Measurements from ENCODE around the gene HES1. TPM values are rescaled to one million over a fixed set of nuclear protein-coding genes. Genes with fewer than 3 reads are reported as not detected.

Gene HES1
- total and polyA plus RNA-seq, 4 donors: 5.3 to 12.5 (median 9.0) TPM

DNA sequence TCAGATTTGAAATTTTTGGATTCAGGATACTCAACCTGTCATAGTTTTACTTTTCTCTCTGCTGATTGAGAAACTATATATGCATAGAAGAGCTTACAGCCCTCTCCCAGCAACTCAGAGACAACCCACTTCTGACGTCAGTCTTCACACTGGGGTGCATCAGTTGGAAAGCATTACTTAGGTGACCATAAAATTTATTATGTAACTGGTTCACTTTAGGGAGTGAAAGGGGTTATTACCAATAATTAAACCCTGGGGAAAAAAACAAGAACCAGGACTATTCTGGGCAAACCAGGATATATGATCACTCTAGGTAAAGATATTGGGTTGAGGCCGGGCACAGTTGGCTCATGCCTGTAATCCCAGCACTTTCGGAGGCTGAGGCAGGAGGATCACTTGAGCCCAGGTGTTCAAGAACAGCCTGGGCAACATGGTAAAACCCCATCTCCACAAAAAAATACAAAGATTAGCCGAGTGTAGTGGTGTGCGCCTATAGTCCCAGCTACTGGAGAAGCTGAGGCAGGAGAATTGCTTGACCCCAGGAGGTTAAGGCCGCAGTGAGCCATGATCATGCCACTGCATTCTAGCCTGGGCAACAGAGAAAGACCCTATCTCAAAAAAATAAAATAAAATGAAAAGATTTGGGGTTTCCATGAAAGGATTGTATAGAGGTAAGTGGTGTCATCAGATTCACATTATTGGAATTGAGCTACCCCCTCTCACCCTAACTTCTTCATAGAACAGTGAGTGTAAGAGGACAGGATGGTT is 27.1 kb downstream of the HES1 start:
- H3K4me3 ChIP-seq (ENCODE audit: low read depth in 1 of 3, low read length in 3 of 3): no peak overlapping the region
- no peak overlapping the region for H3K27ac ChIP-seq (ENCODE audit: low read depth in 1 of 2, low read length in 2 of 2)
- H3K9me3 ChIP-seq (ENCODE audit: control insufficient read depth in 4 of 4, low read length in 3 of 4): no peaks in the 10 kb centered on the region
- H3K27me3 ChIP-seq (ENCODE audit: control insufficient read depth in 4 of 4, insufficient read depth in 4 of 4, low read length in 3 of 4): no peaks in the 10 kb centered on the region
- no peak overlapping the region for H3K9ac ChIP-seq (ENCODE audit: low read depth in 1 of 2, low read length in 2 of 2)
- no peak for DNase-seq (ENCODE audit: low spot score)
- peaks cover 0 to 5% (median 0%) of the 10 kb centered on the region in 4 donors for H3K4me1 ChIP-seq (ENCODE audit: control insufficient read depth in 4 of 4, insufficient read depth in 4 of 4, low read length in 3 of 4)
- TF ChIP-seq GABPA (IDR thresholded peaks at IDR 0.05 in 1 of 2, conservative IDR thresholded peaks at IDR 0.05 in 1 of 2) (no peak), RXRA (IDR thresholded peaks at IDR 0.05) (no peak), NR2F2 (IDR thresholded peaks at IDR 0.05) (no peak)
- TF ChIP-seq, protein P1, sequence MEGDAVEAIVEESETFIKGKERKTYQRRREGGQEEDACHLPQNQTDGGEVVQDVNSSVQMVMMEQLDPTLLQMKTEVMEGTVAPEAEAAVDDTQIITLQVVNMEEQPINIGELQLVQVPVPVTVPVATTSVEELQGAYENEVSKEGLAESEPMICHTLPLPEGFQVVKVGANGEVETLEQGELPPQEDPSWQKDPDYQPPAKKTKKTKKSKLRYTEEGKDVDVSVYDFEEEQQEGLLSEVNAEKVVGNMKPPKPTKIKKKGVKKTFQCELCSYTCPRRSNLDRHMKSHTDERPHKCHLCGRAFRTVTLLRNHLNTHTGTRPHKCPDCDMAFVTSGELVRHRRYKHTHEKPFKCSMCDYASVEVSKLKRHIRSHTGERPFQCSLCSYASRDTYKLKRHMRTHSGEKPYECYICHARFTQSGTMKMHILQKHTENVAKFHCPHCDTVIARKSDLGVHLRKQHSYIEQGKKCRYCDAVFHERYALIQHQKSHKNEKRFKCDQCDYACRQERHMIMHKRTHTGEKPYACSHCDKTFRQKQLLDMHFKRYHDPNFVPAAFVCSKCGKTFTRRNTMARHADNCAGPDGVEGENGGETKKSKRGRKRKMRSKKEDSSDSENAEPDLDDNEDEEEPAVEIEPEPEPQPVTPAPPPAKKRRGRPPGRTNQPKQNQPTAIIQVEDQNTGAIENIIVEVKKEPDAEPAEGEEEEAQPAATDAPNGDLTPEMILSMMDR (IDR thresholded peaks at IDR 0.05; ENCODE audit: low read depth, low read length, missing input control): no peak
- WGBS: 94% methylated on average over 6 of the region's 6 CpGs
- no peaks in the 10 kb centered on the region for H3K36me3 ChIP-seq (ENCODE audit: control insufficient read depth in 4 of 4, insufficient read depth in 3 of 4, low read depth in 1 of 4, low read length in 3 of 4)

DNA sequence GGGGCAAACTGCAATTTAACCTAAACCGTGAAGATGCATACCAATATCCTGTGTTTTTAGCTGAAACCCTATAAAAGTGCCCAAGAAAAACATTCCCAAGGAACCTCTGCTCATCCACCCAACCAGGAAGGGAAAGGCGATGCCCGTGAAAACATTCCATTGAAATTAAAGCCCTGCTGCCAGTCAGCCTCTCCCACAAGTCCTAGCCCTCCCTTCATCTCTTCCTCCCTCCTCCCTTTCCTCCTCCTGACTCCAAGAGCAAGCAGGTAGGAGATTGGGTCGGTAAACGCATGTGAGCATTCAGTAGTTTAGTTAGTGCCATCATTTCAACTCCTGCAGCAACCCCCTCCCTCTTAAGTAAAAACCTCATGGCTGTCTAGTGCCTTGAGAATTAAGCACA is 27.7 kb downstream of the HES1 start:
- no peaks in the 10 kb centered on the region for H3K27me3 ChIP-seq (ENCODE audit: control insufficient read depth in 4 of 4, insufficient read depth in 4 of 4, low read length in 3 of 4)
- H3K36me3 ChIP-seq (ENCODE audit: control insufficient read depth in 4 of 4, insufficient read depth in 3 of 4, low read depth in 1 of 4, low read length in 3 of 4): no peaks in the 10 kb centered on the region
- H3K9me3 ChIP-seq (ENCODE audit: control insufficient read depth in 4 of 4, low read length in 3 of 4): no peaks in the 10 kb centered on the region
- H3K4me3 ChIP-seq (ENCODE audit: low read depth in 1 of 3, low read length in 3 of 3): no peak overlapping the region
- WGBS: 79% methylated on average over 5 of the region's 5 CpGs
- TF ChIP-seq, protein P2, sequence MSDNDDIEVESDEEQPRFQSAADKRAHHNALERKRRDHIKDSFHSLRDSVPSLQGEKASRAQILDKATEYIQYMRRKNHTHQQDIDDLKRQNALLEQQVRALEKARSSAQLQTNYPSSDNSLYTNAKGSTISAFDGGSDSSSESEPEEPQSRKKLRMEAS (IDR thresholded peaks at IDR 0.05): no peak
- H3K27ac ChIP-seq (ENCODE audit: low read depth in 1 of 2, low read length in 2 of 2): no peak overlapping the region
- DNase-seq (ENCODE audit: low spot score): no peak
- H3K9ac ChIP-seq (ENCODE audit: low read depth in 1 of 2, low read length in 2 of 2): no peak overlapping the region
- peaks cover 0 to 12% (median 3%) of the 10 kb centered on the region in 4 donors for H3K4me1 ChIP-seq (ENCODE audit: control insufficient read depth in 4 of 4, insufficient read depth in 4 of 4, low read length in 3 of 4)

DNA sequence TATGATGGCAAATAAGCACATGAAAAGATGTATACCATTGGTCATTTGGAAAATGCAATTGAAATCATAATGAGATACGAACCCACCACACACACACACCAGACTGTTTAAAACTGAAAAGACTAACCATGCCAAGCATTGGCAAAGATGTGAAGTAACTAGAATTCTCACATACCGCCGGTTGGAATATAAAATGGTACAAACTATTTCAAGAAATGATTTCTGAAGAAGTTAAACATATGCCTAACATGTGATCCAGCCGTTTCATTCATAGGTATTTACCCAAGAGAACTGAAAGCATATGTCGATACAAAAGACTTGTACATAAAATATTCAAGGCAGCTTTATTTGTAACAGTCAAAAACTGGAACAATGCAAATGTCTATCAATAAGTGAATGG is 28.9 kb downstream of the HES1 start:
- H3K36me3 ChIP-seq (ENCODE audit: control insufficient read depth in 4 of 4, insufficient read depth in 3 of 4, low read depth in 1 of 4, low read length in 3 of 4): no peaks in the 10 kb centered on the region
- H3K27ac ChIP-seq (ENCODE audit: low read depth in 1 of 2, low read length in 2 of 2): no peak overlapping the region
- H3K9me3 ChIP-seq (ENCODE audit: control insufficient read depth in 4 of 4, low read length in 3 of 4): no peaks in the 10 kb centered on the region
- no peak overlapping the region for H3K4me3 ChIP-seq (ENCODE audit: low read depth in 1 of 3, low read length in 3 of 3)
- no peak overlapping the region for H3K9ac ChIP-seq (ENCODE audit: low read depth in 1 of 2, low read length in 2 of 2)
- H3K4me1 ChIP-seq (ENCODE audit: control insufficient read depth in 4 of 4, insufficient read depth in 4 of 4, low read length in 3 of 4): peaks cover 0 to 15% (median 4%) of the 10 kb centered on the region in 4 donors
- 89% methylated on average over 5 of the region's 5 CpGs for WGBS
- H3K27me3 ChIP-seq (ENCODE audit: control insufficient read depth in 4 of 4, insufficient read depth in 4 of 4, low read length in 3 of 4): no peaks in the 10 kb centered on the region
- no peak for DNase-seq (ENCODE audit: low spot score)
- TF ChIP-seq, protein P3, sequence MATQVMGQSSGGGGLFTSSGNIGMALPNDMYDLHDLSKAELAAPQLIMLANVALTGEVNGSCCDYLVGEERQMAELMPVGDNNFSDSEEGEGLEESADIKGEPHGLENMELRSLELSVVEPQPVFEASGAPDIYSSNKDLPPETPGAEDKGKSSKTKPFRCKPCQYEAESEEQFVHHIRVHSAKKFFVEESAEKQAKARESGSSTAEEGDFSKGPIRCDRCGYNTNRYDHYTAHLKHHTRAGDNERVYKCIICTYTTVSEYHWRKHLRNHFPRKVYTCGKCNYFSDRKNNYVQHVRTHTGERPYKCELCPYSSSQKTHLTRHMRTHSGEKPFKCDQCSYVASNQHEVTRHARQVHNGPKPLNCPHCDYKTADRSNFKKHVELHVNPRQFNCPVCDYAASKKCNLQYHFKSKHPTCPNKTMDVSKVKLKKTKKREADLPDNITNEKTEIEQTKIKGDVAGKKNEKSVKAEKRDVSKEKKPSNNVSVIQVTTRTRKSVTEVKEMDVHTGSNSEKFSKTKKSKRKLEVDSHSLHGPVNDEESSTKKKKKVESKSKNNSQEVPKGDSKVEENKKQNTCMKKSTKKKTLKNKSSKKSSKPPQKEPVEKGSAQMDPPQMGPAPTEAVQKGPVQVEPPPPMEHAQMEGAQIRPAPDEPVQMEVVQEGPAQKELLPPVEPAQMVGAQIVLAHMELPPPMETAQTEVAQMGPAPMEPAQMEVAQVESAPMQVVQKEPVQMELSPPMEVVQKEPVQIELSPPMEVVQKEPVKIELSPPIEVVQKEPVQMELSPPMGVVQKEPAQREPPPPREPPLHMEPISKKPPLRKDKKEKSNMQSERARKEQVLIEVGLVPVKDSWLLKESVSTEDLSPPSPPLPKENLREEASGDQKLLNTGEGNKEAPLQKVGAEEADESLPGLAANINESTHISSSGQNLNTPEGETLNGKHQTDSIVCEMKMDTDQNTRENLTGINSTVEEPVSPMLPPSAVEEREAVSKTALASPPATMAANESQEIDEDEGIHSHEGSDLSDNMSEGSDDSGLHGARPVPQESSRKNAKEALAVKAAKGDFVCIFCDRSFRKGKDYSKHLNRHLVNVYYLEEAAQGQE (IDR thresholded peaks at IDR 0.05): no peak
- TF ChIP-seq, protein P4, sequence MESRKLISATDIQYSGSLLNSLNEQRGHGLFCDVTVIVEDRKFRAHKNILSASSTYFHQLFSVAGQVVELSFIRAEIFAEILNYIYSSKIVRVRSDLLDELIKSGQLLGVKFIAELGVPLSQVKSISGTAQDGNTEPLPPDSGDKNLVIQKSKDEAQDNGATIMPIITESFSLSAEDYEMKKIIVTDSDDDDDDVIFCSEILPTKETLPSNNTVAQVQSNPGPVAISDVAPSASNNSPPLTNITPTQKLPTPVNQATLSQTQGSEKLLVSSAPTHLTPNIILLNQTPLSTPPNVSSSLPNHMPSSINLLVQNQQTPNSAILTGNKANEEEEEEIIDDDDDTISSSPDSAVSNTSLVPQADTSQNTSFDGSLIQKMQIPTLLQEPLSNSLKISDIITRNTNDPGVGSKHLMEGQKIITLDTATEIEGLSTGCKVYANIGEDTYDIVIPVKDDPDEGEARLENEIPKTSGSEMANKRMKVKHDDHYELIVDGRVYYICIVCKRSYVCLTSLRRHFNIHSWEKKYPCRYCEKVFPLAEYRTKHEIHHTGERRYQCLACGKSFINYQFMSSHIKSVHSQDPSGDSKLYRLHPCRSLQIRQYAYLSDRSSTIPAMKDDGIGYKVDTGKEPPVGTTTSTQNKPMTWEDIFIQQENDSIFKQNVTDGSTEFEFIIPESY (IDR thresholded peaks at IDR 0.05): no peak
- TF ChIP-seq GABPA (IDR thresholded peaks at IDR 0.05 in 1 of 2, conservative IDR thresholded peaks at IDR 0.05 in 1 of 2) (no peak), FOXA1 (IDR thresholded peaks at IDR 0.05) (no peak), HNF4G (IDR thresholded peaks at IDR 0.05) (no peak), JUND (IDR thresholded peaks at IDR 0.05) (no peak), EGR1 (IDR thresholded peaks at IDR 0.05; ENCODE audit: low read depth in 2 of 2) (no peak), YY1 (IDR thresholded peaks at IDR 0.05) (no peak), NR2F2 (IDR thresholded peaks at IDR 0.05) (no peak), RXRA (IDR thresholded peaks at IDR 0.05) (no peak), HNF4A (conservative IDR thresholded peaks at IDR 0.05) (no peak), FOXA2 (IDR thresholded peaks at IDR 0.05) (no peak), TAF1 (conservative IDR thresholded peaks at IDR 0.05) (no peak)
- TF ChIP-seq, protein P5, sequence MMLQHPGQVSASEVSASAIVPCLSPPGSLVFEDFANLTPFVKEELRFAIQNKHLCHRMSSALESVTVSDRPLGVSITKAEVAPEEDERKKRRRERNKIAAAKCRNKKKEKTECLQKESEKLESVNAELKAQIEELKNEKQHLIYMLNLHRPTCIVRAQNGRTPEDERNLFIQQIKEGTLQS (IDR thresholded peaks at IDR 0.05): no peak
- TF ChIP-seq, protein P2 (IDR thresholded peaks at IDR 0.05): no peak
- TF ChIP-seq, protein P1 (IDR thresholded peaks at IDR 0.05; ENCODE audit: low read depth, low read length, missing input control): no peak
